HCT116 (cell line): ENCODE results near the gene MPEG1. TPM values are rescaled to one million over a fixed set of nuclear protein-coding genes. Genes with fewer than 3 reads are reported as not detected.

Source experiments
- ATAC-seq: fragments of 200-7000 bp; cut with Tn5 transposase; 2 replicates; pipeline ENCODE4 v1.9.1; 2020; ENCODE audit warnings: mild to moderate bottlenecking, moderate library complexity
- BruUV-seq: library from RNA; stranded (reverse); fragments of 400-500 nt; replicated peaks from 2 replicates; lab custom pipeline; 2021; lab: Mats Ljungman, UMichigan
- CTCF ChIA-PET: fragments of 300-600 bp; sonication (Branson Sonifier 250); formaldehyde crosslinking; loops from one replicate; lab custom pipeline; 2021; ENCODE audit warnings: antibody characterized with exemption; lab: Charles Lee
- POLR2A ChIA-PET: fragments of 300-600, 350-600 bp; sonication (Branson Sonifier 250); formaldehyde crosslinking; loops from one replicate; lab custom pipeline; 2021; ENCODE audit warnings: antibody characterized with exemption; lab: Charles Lee
- RAD21 ChIA-PET, 2 experiments: fragments of 300-600 bp; sonication (Branson Sonifier 250); formaldehyde crosslinking; loops; one replicate each; lab custom pipeline; 2023; ENCODE audit warnings: low total read pairs in 2 of 2; ENCODE audit not compliant: uncharacterized antibody in 2 of 2, unreplicated experiment in 2 of 2, low non-redundant PET in 1 of 2; lab: Charles Lee
- DNase-seq: peaks from one replicate; pipeline ENCODE4 v3.0.0-alpha.2; 2010; ENCODE audit warnings: low read depth, low spot score
- H2AFZ ChIP-seq: fragments of 200-600 bp; shearing (Covaris generic), sonication (generic); 2 replicates; pipeline ENCODE4 v1.6.1; 2017; ENCODE audit warnings: low read depth, mixed run types, mixed read lengths, antibody characterized with exemption, low read length; ENCODE audit not compliant: poor library complexity, severe bottlenecking
- H3K27ac ChIP-seq: 2 replicates; pipeline ENCODE4 v1.5.1; 2012; ENCODE audit warnings: low read depth, low read length
- H3K27me3 ChIP-seq: fragments of 200-600 bp; sonication (generic); 2 replicates; pipeline ENCODE4 v1.6.1; 2016; ENCODE audit warnings: mixed run types, low read length, mixed read lengths; ENCODE audit not compliant: insufficient read depth
- H3K36me3 ChIP-seq, 2 experiments: fragments of 200-500 bp in 1 of 2; fragments of 200-600 bp in 1 of 2; sonication (Bioruptor generic) in 1 of 2; sonication (generic) in 1 of 2; 2 replicates each; pipeline versions ENCODE4 v1.5.1 to v1.6.1; 2014 to 2016; ENCODE audit warnings: low read length in 2 of 2, inconsistent platforms in 1 of 2, mixed read lengths in 1 of 2, mixed run types in 1 of 2; ENCODE audit not compliant: insufficient read depth in 2 of 2, control insufficient read depth in 1 of 2
- H3K4me1 ChIP-seq, 2 experiments: fragments of 200-600 bp in 1 of 2; sonication (generic) in 1 of 2; 2 replicates each; pipeline versions ENCODE4 v1.5.1 to v1.6.1; 2012 to 2017; ENCODE audit warnings: low read length in 2 of 2, inconsistent platforms in 1 of 2, mild to moderate bottlenecking in 1 of 2, mixed read lengths in 1 of 2, mixed run types in 1 of 2, moderate library complexity in 1 of 2; ENCODE audit not compliant: insufficient read depth in 2 of 2, control insufficient read depth in 1 of 2
- H3K4me2 ChIP-seq: fragments of 200-600 bp; sonication (generic); 2 replicates; pipeline ENCODE4 v1.6.1; 2017; ENCODE audit warnings: mixed run types, low read length, mixed read lengths
- H3K4me3 ChIP-seq, 2 experiments: fragments of 200-600 bp in 1 of 2; sonication (generic) in 1 of 2; replicated peaks in 1 of 2; 2 replicates each; pipeline ENCODE4 v1.5.1; 2011 to 2016; ENCODE audit warnings: low read length in 2 of 2, control low read depth in 1 of 2, low read depth in 1 of 2, mild to moderate bottlenecking in 1 of 2, mixed read lengths in 1 of 2, mixed run types in 1 of 2
- H3K79me2 ChIP-seq: fragments of 200-600 bp; sonication (generic); 2 replicates; pipeline ENCODE4 v1.6.1; 2017; ENCODE audit warnings: mild to moderate bottlenecking, mixed run types, low read length, moderate library complexity, mixed read lengths; ENCODE audit not compliant: insufficient read depth
- H3K9ac ChIP-seq: fragments of 200-600 bp; sonication (generic); 2 replicates; pipeline ENCODE4 v1.6.1; 2016; ENCODE audit warnings: low read length, mixed read lengths
- H3K9me2 ChIP-seq: fragments of 200-600 bp; sonication (generic), shearing (Covaris generic); 2 replicates; pipeline ENCODE4 v1.6.1; 2017; ENCODE audit warnings: mixed run types, mild to moderate bottlenecking, moderate library complexity; ENCODE audit not compliant: insufficient read depth
- H3K9me3 ChIP-seq, 2 experiments: fragments of 200-500 bp in 1 of 2; fragments of 200-600 bp in 1 of 2; sonication (Bioruptor generic) in 1 of 2; sonication (generic) in 1 of 2; 2 replicates each; pipeline ENCODE4 v1.6.1; 2014 to 2017; ENCODE audit warnings: low read length in 2 of 2, mixed read lengths in 2 of 2, inconsistent platforms in 1 of 2, low read depth in 1 of 2, mild to moderate bottlenecking in 1 of 2, mixed run types in 1 of 2, moderate library complexity in 1 of 2; ENCODE audit not compliant: control insufficient read depth in 1 of 2, insufficient read depth in 1 of 2
- H4K20me1 ChIP-seq: fragments of 200-600 bp; sonication (generic), shearing (Covaris generic); 2 replicates; pipeline ENCODE4 v1.6.1; 2017; ENCODE audit warnings: mixed run types, mild to moderate bottlenecking, moderate library complexity; ENCODE audit not compliant: insufficient read depth
- ATF3 ChIP-seq: IDR thresholded peaks from 2 replicates; pipeline ENCODE4 v1.6.1; 2012
- CBX3 ChIP-seq: IDR thresholded peaks from 2 replicates; pipeline ENCODE4 v1.6.1; 2012; ENCODE audit warnings: low read depth
- CEBPB ChIP-seq: IDR thresholded peaks from 2 replicates; pipeline ENCODE4 v1.6.1; 2012; ENCODE audit warnings: low read depth
- EZH2 ChIP-seq: fragments of 200-600 bp; sonication (generic); IDR thresholded peaks from 2 replicates; pipeline ENCODE4 v1.6.1; 2017; ENCODE audit warnings: antibody characterized with exemption, mixed run types
- EZH2phosphoT487 ChIP-seq: fragments of 200-600 bp; IDR thresholded peaks from 2 replicates; pipeline ENCODE4 v1.6.1; 2018; ENCODE audit warnings: antibody characterized with exemption, borderline replicate concordance
- FOSL1 ChIP-seq: IDR thresholded peaks from 2 replicates; pipeline ENCODE4 v1.6.1; 2012; ENCODE audit warnings: low read depth
- JUND ChIP-seq: IDR thresholded peaks from 2 replicates; pipeline ENCODE4 v1.6.1; 2012
- MAX ChIP-seq: IDR thresholded peaks from 2 replicates; pipeline ENCODE4 v1.6.1; 2012
- POLR2A ChIP-seq: IDR thresholded peaks from 2 replicates; pipeline ENCODE4 v1.7.0; 2011; ENCODE audit warnings: borderline replicate concordance; ENCODE audit not compliant: insufficient read depth, insufficient read length; ENCODE audit errors: extremely low read depth
- REST ChIP-seq: IDR thresholded peaks from 2 replicates; pipeline ENCODE4 v1.6.1; 2012; ENCODE audit warnings: low read depth
- SIN3A ChIP-seq: IDR thresholded peaks from 2 replicates; pipeline ENCODE4 v1.6.1; 2012; ENCODE audit warnings: low read depth
- SRF ChIP-seq: IDR thresholded peaks from 2 replicates; pipeline ENCODE4 v1.6.1; 2012; ENCODE audit warnings: low read depth
- YY1 ChIP-seq: IDR thresholded peaks from 2 replicates; pipeline ENCODE4 v1.6.1; 2011; ENCODE audit warnings: low read length, low read depth, moderate library complexity, mild to moderate bottlenecking; ENCODE audit not compliant: insufficient replicate concordance; ENCODE audit errors: extremely low read depth
- ZBTB33 ChIP-seq: IDR thresholded peaks from 2 replicates; pipeline ENCODE4 v1.6.1; 2011; ENCODE audit warnings: mild to moderate bottlenecking, low read length, moderate library complexity; ENCODE audit not compliant: insufficient replicate concordance; ENCODE audit errors: extremely low read depth
- intact Hi-C: fragments of 100-400 bp; cut with micrococcal nuclease; formaldehyde crosslinking; loops from 2 replicates; pipeline ENCODE4 v1.10.0; 2022
- total RNA-seq: library from RNA; stranded (reverse); gene quantifications from one replicate; pipeline ENCODE4 v1.2.1, GENCODE V29; 2021; ENCODE audit not compliant: unreplicated experiment

The MPEG1 gene
- total RNA-seq, 1 experiment from 2014 or later: 0.07 TPM

- ChIA-PET CTCF (interaction anchor here (0.9 kb wide), 1 partner anchor 52 kb away, joined by 3 read pairs; no protein-coding TSS in a partner anchor), RAD21 (no interaction called here), POLR2A (no interaction called here)
- Histone ChIP-seq H3K27ac (no peak overlapping the region), H3K4me3 (no peak overlapping the region), H3K36me3 (no peaks in the 10 kb centered on the region), H2AFZ (no peak overlapping the region), H4K20me1 (no peaks in the 10 kb centered on the region), H3K4me2 (no peak overlapping the region), H3K9me2 (no peaks in the 10 kb centered on the region), H3K27me3 (0 out of 2 replicates have a peak, but pooled peaks cover under 1% of the 10 kb centered on the region), H3K9ac (no peak overlapping the region), H3K79me2 (no peaks in the 10 kb centered on the region), H3K4me1 (no peaks in the 10 kb centered on the region), H3K9me3 (no peaks in the 10 kb centered on the region)
- no TSS peak for BruUV-seq
- DNase-seq (no peak), ATAC-seq (no peak)
- intact Hi-C loops: no loop called here
- TF ChIP-seq EZH2phosphoT487 (no peak), POLR2A (no peak), SIN3A (no peak), ZBTB33 (no peak), FOSL1 (no peak), JUND (no peak), SRF (no peak), ATF3 (no peak), MAX (no peak), YY1 (no peak), EZH2 (no peak), CEBPB (no peak), CBX3 (no peak), REST (no peak)
Observed at GRCh38 chr11:59223177-59223576, 10.4 kb upstream of the MPEG1 start.
